ENCODE data around the gene NOD2.

The NOD2 gene

DNA sequence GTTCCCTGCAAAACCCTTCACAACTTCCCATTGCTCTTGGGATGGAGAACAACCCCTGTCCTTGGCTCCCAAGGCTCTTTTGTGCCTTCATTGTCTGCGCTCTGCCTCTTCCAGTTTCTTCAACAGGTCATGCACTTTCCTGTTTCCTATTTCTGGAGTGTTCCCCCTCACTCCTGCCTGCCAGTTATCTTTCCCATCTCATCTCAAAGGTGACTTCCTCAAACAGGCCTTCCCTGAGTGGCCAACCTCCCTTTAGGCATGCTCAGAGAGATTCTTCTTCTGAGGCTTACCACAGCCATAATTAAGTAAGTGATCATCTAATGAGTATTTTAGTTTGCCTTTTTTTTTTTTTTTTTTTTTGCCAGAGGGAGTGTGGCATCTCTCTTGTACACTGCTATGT, 45.6 kb downstream of the NOD2 start:
- TF ChIP-seq, protein P1, sequence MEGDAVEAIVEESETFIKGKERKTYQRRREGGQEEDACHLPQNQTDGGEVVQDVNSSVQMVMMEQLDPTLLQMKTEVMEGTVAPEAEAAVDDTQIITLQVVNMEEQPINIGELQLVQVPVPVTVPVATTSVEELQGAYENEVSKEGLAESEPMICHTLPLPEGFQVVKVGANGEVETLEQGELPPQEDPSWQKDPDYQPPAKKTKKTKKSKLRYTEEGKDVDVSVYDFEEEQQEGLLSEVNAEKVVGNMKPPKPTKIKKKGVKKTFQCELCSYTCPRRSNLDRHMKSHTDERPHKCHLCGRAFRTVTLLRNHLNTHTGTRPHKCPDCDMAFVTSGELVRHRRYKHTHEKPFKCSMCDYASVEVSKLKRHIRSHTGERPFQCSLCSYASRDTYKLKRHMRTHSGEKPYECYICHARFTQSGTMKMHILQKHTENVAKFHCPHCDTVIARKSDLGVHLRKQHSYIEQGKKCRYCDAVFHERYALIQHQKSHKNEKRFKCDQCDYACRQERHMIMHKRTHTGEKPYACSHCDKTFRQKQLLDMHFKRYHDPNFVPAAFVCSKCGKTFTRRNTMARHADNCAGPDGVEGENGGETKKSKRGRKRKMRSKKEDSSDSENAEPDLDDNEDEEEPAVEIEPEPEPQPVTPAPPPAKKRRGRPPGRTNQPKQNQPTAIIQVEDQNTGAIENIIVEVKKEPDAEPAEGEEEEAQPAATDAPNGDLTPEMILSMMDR (IDR thresholded peaks at IDR 0.05; ENCODE audit: extremely low read depth, missing control alignments), result no peak
- DNase-seq (ENCODE audit: low spot score), result no peak

DNA sequence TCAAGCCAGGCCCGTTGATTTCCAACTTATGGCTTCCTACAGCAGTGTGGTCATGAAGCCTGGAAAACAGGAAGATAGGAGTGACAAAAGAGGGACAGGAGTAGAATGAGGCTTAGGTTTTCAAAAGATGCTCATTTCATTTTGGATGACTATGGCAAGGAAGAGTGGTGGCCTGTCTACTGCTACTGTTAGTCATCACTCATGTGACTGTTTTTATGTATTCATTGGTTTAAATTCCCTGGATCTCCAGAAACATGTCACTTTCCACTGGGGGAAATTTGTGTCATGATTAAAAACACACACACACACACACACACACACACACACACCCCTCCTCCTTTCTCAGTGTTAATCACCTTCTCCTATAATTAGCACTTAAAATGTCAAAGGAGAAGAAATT, 47.3 kb downstream of the NOD2 start:
- TF ChIP-seq, protein P1 (IDR thresholded peaks at IDR 0.05; ENCODE audit: extremely low read depth, missing control alignments), result no peak
- no peak for DNase-seq (ENCODE audit: low spot score)

- no peak for DNase-seq (ENCODE audit: low spot score)
Measured at GRCh38 chr16:50741225-50741780, 47.9 kb downstream of the NOD2 start.

GRCh38 chr16:50741781-50742575, 48.6 kb downstream of the NOD2 start, which contains the start of gene CYLD:
CYLD (plus strand) TSS chr16:50742086; CDS start chr16:50749699, 7,613 bp downstream.
- peak; percentile 97 for DNase-seq (ENCODE audit: low spot score)
- TF ChIP-seq, protein P1 (IDR thresholded peaks at IDR 0.05; ENCODE audit: extremely low read depth, missing control alignments), result no peak

More at GRCh38 chr16:50741225-50741780, 47.9 kb downstream of the NOD2 start:
- TF ChIP-seq, protein P1 (IDR thresholded peaks at IDR 0.05; ENCODE audit: extremely low read depth, missing control alignments), result no peak

- DNase-seq (ENCODE audit: low spot score), result peak; percentile 75
Measured at GRCh38 chr16:50742576-50743200, 49.3 kb downstream of the NOD2 start.

DNA sequence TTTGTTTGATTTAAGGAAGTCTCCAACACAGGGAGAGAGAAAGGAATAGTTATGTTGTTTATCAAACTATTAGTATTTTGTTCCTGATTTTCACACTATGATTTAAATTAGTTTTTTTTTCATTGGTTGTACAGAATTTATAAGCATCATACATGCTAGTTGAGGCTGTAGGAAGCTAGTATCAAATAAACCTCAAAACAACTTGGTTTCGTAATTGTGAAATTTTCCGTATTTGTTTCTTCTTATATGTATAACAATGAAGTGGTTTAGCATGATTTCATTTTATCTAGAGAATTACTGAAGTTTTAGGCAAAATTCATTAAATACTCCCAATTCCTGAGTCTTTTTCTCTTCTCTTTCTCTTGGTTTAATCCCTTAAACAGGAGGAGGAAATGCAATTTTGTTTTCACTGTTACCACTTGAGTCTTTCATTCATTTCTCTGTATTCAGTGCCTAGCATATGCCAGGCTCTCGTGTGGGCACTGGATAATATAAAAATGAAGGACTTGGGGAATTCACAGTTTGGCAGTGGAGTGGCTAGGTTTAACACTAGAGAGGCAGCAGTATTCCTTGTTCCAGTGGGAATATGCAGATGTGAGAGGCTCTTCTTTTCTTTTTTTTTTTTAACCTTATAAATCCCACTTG, 50.3 kb downstream of the NOD2 start:
- no peak for DNase-seq (ENCODE audit: low spot score)
- TF ChIP-seq, protein P1 (IDR thresholded peaks at IDR 0.05; ENCODE audit: extremely low read depth, missing control alignments), result no peak

More at GRCh38 chr16:50742576-50743200, 49.3 kb downstream of the NOD2 start:
- TF ChIP-seq, protein P1 (IDR thresholded peaks at IDR 0.05; ENCODE audit: extremely low read depth, missing control alignments), result no peak
